Stimulated activated CD8-positive, alpha-beta memory T cell treated with anti-CD3 and anti-CD28 coated beads, Interleukin-12 subunit alpha, Interleukin-12 subunit beta, amount 100 ng/mL, for 4 hours (primary cell): Measurements from ENCODE around the gene PML.

Experiments used
- DNase-seq: peaks from one replicate; pipeline ENCODE4 v3.0.0-alpha.2; 2020; ENCODE audit warnings: low read depth

PML gene, protein sequence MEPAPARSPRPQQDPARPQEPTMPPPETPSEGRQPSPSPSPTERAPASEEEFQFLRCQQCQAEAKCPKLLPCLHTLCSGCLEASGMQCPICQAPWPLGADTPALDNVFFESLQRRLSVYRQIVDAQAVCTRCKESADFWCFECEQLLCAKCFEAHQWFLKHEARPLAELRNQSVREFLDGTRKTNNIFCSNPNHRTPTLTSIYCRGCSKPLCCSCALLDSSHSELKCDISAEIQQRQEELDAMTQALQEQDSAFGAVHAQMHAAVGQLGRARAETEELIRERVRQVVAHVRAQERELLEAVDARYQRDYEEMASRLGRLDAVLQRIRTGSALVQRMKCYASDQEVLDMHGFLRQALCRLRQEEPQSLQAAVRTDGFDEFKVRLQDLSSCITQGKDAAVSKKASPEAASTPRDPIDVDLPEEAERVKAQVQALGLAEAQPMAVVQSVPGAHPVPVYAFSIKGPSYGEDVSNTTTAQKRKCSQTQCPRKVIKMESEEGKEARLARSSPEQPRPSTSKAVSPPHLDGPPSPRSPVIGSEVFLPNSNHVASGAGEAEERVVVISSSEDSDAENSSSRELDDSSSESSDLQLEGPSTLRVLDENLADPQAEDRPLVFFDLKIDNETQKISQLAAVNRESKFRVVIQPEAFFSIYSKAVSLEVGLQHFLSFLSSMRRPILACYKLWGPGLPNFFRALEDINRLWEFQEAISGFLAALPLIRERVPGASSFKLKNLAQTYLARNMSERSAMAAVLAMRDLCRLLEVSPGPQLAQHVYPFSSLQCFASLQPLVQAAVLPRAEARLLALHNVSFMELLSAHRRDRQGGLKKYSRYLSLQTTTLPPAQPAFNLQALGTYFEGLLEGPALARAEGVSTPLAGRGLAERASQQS

GRCh38 chr15:73994413-73994883 lies at the start of gene PML:
Gene PML (plus strand): TSS chr15:73994716. CDS start chr15:73994813, 97 bp downstream.
- peak; percentile 87 for DNase-seq

GRCh38 chr15:73945130-73945508 lies 49.4 kb upstream of the PML start:
- DNase-seq = no peak

- DNase-seq = no peak
These were observed 48.3 kb upstream of the PML start for GRCh38 chr15:73946046-73946721.

- no peak for DNase-seq
These were observed 47.6 kb upstream of the PML start for GRCh38 chr15:73946795-73947370.

GRCh38 chr15:73947651-73948050 lies 46.9 kb upstream of the PML start:
- DNase-seq = no peak

DNA sequence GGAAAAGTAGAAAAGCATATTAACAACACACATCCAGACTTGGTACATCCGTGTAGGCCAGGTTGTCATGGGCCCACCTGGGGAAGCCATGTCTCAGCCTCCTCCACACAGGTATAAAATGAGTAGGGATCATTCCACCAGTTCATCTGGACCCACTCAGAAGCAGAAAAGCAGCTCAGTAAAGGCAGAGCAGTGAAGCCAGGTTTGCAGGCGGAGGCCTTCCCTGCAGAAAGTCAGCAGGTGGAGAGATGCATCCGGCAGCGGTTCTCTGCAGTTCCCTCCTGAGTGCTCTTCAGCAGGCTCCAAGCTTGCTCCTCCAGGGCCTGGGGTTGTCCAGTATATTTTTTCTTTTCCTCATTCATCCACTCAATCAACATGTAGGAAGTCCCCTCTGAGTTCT lies 46.1 kb upstream of the PML start:
- no peak for DNase-seq

DNA sequence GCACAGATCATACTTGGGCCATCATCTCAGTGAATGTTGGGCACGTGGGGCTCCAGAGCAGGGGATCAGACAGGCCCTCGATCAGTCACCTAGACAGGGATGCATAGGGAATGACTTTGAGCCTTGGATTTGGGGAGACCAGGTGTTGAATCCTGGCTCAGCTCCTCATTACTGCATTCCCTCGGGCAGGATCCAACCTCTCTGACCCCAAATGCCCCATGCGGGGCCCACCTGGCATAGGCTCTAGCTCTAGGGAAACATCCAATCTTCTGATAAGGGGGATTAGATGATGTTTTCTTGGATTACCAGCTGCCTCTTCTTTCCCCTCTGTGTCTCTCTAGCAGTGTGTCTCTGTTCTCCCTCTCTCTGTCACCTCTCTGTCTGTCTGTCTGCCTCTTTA lies 45.5 kb upstream of the PML start:
- DNase-seq = no peak

DNA sequence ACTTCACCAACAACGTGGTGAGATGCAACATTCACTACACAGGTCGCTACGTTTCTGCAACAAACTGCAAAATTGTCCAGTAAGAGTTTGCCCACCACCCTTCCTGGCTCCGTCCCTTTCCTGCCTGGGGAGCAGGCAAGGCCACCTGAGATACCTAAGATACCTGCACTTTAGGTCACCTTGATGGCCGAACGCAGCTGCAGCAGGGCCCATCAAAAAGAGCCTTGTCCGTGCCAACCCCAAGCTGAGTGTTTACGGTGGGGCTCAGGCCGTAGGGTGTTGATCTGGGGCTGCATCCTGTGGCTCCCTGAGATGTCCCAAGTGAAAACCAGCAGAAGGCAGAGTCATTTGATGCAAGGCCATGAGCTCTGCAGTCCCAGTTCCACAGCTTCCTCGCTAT lies 45.0 kb upstream of the PML start:
- DNase-seq = no peak

- DNase-seq = no peak
These were observed 44.1 kb upstream of the PML start for GRCh38 chr15:73950479-73950830.

DNA sequence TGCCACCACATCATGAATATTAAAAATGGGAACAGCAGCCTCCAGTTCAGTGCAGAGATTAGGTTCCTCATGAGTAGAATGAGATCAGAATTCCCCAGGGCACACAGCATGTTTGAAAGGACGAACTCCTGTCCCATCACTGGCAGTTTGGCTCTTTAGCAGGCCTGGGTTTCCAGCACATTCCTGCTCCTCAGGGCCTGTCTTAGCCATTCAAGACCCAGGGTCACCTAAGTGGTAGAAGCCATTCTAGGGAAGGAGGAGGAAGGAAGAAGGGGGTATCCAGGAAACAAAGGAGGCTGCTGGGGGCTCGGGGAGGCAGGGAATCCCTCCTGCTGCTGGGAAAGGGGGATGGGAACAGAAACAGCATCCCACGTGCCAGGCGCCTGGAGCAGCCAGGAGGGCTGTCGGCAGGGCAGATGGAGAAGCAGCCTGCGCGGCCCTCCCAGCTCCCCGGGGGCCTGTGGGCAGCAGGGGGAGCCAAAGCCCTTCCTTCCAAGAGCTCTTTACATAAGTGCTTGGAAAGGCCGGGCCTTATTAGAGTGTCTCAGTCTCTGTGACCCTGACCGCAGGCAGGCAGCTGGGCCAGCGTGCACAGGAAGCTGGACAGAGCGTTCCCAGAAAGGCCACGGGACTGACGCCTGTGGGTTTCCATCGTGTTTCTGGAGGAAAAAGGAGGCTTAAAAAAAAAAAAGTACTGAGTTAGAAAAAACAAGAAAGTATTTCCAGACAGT lies 43.5 kb upstream of the PML start:
- DNase-seq = peak; percentile 49

DNA sequence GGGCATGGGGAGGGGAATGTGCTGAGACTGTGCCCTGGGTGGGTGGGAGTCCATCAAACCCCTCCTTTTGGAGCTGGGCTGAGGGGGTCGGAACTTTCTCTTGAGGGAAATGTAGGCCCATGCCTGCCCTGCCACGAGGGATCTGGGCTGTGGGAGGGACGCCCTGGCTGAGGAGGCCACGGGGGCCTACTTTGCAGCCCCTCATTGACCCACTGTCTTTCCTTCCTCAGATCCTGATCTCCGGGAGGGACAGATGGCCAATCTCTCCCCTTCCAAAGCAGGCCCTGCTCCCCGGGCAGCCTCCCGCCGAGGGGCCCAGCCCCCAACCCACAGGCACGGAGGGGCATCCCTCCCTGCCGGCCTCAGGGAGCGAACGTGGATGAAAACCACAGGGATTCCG lies 42.9 kb upstream of the PML start:
- DNase-seq = no peak

DNA sequence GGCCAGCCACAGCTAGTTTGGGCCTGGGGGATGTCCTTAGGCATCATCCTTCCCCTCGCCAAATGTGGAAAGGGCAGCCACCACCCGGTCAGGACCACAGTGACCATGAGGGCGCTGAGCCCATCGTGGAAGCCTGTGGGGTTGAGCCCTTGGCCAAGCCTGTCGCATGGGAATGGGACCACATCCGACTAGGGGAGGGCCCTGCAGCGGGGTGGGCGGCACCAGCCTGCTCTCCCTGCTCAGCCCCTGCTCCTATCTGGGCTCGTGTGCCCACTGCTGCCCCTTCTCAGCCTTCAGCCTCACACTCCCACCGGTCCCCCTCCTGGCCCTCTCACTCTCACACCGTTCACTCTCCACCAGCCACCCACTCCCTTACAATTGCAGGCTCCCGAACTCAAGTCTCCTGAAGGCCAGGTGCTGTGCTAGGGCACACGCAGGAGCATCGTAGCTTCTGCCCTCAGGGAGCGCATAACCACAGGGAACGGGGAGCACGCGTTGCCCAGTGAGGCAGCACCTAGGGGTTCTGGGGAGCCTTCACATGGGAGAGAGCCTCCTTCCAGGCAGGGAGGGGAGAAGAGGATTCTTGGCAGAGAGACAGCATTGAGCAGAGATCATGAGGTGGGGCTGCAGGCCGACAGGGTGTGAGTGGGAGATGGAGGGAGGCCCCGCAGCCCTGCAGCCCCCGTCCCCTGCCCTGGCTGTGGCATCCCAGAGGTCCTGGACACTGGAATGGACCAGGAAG lies 42.2 kb upstream of the PML start:
- DNase-seq = no peak

GRCh38 chr15:73952913-73953750 lies 41.4 kb upstream of the PML start:
- DNase-seq = no peak

DNA sequence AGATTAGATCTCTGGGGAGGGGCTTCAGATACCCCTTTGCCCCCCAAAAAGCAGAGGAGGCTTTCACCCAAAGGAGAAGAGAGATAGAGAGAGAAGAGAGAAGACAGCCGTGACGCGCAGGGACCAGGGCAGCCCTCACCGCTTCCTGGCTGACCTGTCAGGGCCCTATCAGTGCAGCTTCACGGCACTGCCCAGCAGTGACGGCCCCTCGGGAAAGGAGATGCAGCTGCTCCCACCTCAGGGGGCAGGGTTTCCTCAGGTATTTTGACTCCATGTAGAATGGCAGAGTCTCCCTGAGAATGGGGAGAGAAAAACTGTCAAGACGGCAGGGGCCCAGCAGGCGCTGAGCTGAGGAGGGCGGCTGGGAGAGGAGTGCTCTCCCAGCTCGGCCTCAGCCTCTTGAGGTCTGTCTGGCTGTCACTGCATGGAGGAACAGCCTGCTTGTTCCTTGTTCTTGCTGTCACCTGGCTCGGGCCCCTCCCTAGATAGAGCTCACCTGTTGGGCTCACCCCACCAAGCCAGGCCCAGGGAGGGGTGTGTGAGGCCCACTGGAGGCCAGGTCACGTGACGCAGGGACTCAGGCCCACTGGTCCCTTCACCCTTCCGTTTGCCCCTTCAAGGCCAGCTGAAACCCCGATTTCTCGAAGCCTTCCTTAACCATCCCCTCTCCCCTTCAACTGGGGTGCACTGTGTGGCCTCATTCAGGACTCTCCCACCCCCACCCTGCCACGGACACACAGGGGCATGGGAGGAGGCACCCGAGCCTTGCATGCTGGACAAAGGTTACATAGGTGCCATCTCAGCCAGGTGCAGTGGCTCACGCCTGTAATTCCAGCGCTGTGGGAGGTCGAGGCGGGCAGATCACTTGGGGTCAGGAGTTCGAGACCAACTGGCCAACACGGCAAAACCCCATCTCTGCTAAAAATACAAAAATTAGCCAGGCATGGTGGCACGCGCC lies 40.0 kb upstream of the PML start:
- no peak for DNase-seq

GRCh38 chr15:73955326-73955725 lies 39.2 kb upstream of the PML start:
- no peak for DNase-seq

DNA sequence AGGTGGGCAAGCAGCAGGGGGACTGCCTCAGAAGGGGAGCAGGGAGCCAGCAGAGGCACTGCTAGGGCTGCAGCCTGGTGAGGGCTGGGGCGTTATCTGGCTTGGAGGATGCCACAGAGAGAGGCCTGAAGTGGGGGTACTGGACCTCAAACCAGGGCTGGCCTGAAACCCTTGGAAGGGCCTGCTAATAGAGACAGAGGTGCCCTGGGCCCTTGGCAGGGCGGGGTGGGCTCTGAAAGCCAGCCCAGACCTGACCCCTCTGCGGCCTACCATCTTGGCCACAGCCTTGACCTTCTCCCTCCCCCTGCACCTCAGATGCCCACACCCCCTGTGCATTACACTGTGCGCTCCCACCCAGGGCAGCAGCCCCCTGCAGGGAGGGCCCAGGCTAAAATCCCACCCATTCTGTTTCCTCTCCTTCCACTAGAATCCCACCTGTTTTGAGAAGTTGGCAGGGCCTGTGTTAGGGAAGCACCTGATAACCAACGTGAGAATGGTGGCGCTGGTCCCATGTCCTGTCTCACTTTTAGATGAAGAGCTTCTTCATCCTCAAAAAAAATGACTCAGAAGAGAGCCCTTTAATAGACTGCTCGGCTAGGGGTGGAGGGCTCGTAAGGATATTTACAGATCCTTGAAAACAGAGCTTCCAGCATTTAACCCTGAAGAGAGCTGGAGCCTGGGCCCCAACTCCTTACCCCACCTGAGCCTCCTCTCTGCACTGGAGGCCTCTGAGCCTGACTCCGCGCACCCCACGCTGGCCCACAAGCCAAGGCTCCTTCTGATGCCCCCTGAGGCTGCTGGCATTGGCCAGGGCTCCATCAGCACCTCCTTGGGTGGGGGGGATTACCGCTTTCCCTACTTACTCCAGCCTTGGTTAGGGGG lies 38.4 kb upstream of the PML start:
- no peak for DNase-seq

GRCh38 chr15:73956743-73957135 lies 37.8 kb upstream of the PML start:
- no peak for DNase-seq

DNA sequence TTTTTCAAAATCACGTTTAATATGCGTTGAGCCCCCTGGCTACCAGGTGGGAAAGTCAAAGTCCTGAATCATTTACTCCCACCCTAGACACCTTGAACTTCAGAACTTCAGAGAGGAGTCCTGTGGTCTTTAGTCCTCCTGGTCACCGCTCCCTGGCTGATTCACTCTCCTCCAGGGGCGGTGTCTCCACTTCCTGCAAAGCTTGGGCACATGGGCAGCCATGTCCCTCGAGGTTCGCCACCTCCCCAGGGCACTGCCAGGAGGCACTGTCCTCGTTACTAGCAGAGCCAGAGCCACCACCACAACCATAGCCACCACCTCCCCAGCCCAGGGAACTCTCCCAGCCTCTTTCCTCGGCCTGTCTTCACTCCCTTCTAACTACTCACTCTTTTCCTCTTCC lies 37.2 kb upstream of the PML start:
- no peak for DNase-seq
